Breast epithelium (tissue), 4 donors: ENCODE measurements around the gene PFN3. TPM values are rescaled to one million over a fixed set of nuclear protein-coding genes. Genes with fewer than 3 reads are reported as not detected.

Source experiments
- DNase-seq, 2 donors: peaks; one replicate each; pipeline ENCODE4 v3.0.0-alpha.2; 2019; ENCODE audit warnings: low spot score in 2 of 2
- H3K27ac ChIP-seq, 2 donors: fragments of 200-600 bp; sonication (generic) in 1 of 2; one replicate each; pipeline ENCODE4 v1.5.1; 2016 to 2019; ENCODE audit warnings: mild to moderate bottlenecking in 1 of 2
- H3K27me3 ChIP-seq, 2 donors: fragments of 200-600 bp; sonication (generic) in 1 of 2; one replicate each; pipeline versions ENCODE4 v1.5.1 to v1.6.0; 2017 to 2019; ENCODE audit warnings: control low read depth in 1 of 2, mild to moderate bottlenecking in 1 of 2
- H3K36me3 ChIP-seq: fragments of 200-600 bp; one replicate; pipeline ENCODE4 v1.5.1; 2019
- H3K4me1 ChIP-seq, 2 donors: fragments of 200-600 bp; sonication (generic); one replicate each; pipeline ENCODE4 v1.5.1; 2016 to 2019; ENCODE audit warnings: control low read depth in 1 of 2
- H3K4me3 ChIP-seq, 3 donors: fragments of 200-600 bp; sonication (generic); 1 replicate in 2 of 3; 2 replicates in 1 of 3; pipeline ENCODE4 v1.5.1; 2016 to 2019; ENCODE audit warnings: mild to moderate bottlenecking in 3 of 3, moderate library complexity in 2 of 3
- H3K9me3 ChIP-seq, 2 donors: fragments of 200-600 bp; sonication (generic) in 1 of 2; one replicate each; pipeline ENCODE4 v1.5.1; 2016 to 2019; ENCODE audit warnings: control low read depth in 1 of 2
- CTCF ChIP-seq, 3 donors: fragments of 450-650 bp; IDR thresholded peaks; one replicate each; pipeline ENCODE4 v1.5.1; 2016 to 2017; ENCODE audit warnings: antibody characterized with exemption in 3 of 3, mild to moderate bottlenecking in 3 of 3, moderate library complexity in 3 of 3
- POLR2A ChIP-seq: fragments of 450-650 bp; IDR thresholded peaks from one replicate; pipeline ENCODE4 v1.6.1; 2016; ENCODE audit warnings: antibody characterized with exemption, mild to moderate bottlenecking, moderate library complexity
- POLR2AphosphoS5 ChIP-seq, 3 donors: sonication (generic); formaldehyde crosslinking; IDR thresholded peaks; one replicate each; pipeline ENCODE4 v1.6.1; 2017; ENCODE audit warnings: antibody characterized with exemption in 3 of 3
- intact Hi-C: fragments of 100-400 bp; cut with DNase I; formaldehyde crosslinking; loops from one replicate; pipeline ENCODE4 v1.15.1; 2023; ENCODE audit warnings: low total_unique reads
- total RNA-seq, 3 donors: library from RNA; depleted of rRNA; stranded (reverse); fragments of >200 nt; gene quantifications; one replicate each; pipeline ENCODE4 v1.1.0, GENCODE V29; 2016

PFN3 gene
- total RNA-seq, 3 donors from 2014 or later = not detected

GRCh38 chr5:177390363-177391300, 9.8 kb downstream of the PFN3 start:
- peak; percentile 69 to 84 for DNase-seq
- no peak overlapping the region for H3K4me3 ChIP-seq
- H3K4me1 ChIP-seq = no peaks in the 10 kb centered on the region
- H3K36me3 ChIP-seq = no peaks in the 10 kb centered on the region
- no peaks in the 10 kb centered on the region for H3K9me3 ChIP-seq
- intact Hi-C loops = no loop called here
- no peaks in the 10 kb centered on the region for H3K27me3 ChIP-seq
- TF ChIP-seq POLR2AphosphoS5 (IDR thresholded peaks at IDR 0.05) (peak in 1 of 3 donors; percentile 22), CTCF (IDR thresholded peaks at IDR 0.05) (peak; percentile 94 to 97 (median 97)), POLR2A (no peak)
- H3K27ac ChIP-seq = peak overlapping the region; percentile 46 to 62

- Histone ChIP-seq H3K27me3 (no peaks in the 10 kb centered on the region), H3K36me3 (no peaks in the 10 kb centered on the region), H3K4me3 (peak overlapping the region in 1 of 3 donors; percentile 6), H3K27ac (peak overlapping the region; percentile 46 to 62), H3K9me3 (no peaks in the 10 kb centered on the region), H3K4me1 (no peaks in the 10 kb centered on the region)
- TF ChIP-seq POLR2A (no peak), CTCF (IDR thresholded peaks at IDR 0.05) (peak in 1 of 3 donors; percentile 17), POLR2AphosphoS5 (IDR thresholded peaks at IDR 0.05) (no peak)
- DNase-seq = peak in 1 of 2 donors; percentile 61
- intact Hi-C loops = no loop called here
Measured at GRCh38 chr5:177389241-177390169, 11.0 kb downstream of the PFN3 start.

GRCh38 chr5:177388521-177389052, 11.9 kb downstream of the PFN3 start:
- peak overlapping the region; percentile 46 to 62 for H3K27ac ChIP-seq
- no peak overlapping the region for H3K4me3 ChIP-seq
- no peaks in the 10 kb centered on the region for H3K36me3 ChIP-seq
- no peaks in the 10 kb centered on the region for H3K9me3 ChIP-seq
- DNase-seq = no peak
- no peaks in the 10 kb centered on the region for H3K27me3 ChIP-seq
- no peak for TF ChIP-seq CTCF (IDR thresholded peaks at IDR 0.05)
- TF ChIP-seq POLR2A = no peak
- TF ChIP-seq POLR2AphosphoS5 (IDR thresholded peaks at IDR 0.05) = no peak
- intact Hi-C loops = no loop called here
- H3K4me1 ChIP-seq = no peaks in the 10 kb centered on the region

DNA sequence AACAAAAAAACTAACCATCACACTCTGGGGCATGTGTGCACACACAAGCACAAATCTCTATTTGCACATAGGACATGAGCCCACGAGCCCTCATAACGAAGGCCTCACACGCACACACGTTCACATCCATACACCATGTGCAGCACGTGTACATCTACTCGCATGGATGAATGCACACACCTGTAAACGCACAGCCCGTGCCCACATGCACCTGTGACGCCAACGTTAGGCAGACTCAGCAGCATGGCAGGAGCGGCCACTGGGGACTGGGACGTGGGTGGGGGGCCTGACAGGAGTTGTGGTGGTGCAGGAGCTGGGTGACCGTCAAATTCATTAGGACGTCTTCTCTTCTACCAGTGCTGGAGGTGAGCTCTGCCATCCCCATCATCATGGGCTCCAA, 13.1 kb downstream of the PFN3 start:
- no peaks in the 10 kb centered on the region for H3K36me3 ChIP-seq
- H3K27ac ChIP-seq = no peak overlapping the region
- H3K9me3 ChIP-seq = no peaks in the 10 kb centered on the region
- no peaks in the 10 kb centered on the region for H3K27me3 ChIP-seq
- no peak for DNase-seq
- H3K4me1 ChIP-seq = no peaks in the 10 kb centered on the region
- no peak overlapping the region for H3K4me3 ChIP-seq
- intact Hi-C loops = no loop called here
- no peak for TF ChIP-seq CTCF (IDR thresholded peaks at IDR 0.05)
- TF ChIP-seq POLR2A = no peak
- TF ChIP-seq POLR2AphosphoS5 (IDR thresholded peaks at IDR 0.05) = no peak
